ENCODE data around the gene KCNK3. TPM values are rescaled to one million over a fixed set of nuclear protein-coding genes. Genes with fewer than 3 reads are reported as not detected.

KCNK3 gene
- total RNA-seq, 1 experiment from 2014 or later, result 0.09 TPM

- DNase-seq, result no peak
- H3K4ac ChIP-seq (ENCODE audit: low read depth, low read length), result no peak overlapping the region
- no CpG with 5 or more reads among the region's 4 CpGs for WGBS (ENCODE audit: extremely low coverage, insufficient read length, low lambda C conversion rate)
- H2BK5ac ChIP-seq (ENCODE audit: insufficient read length, low read length), result no peak overlapping the region
- no peaks in the 10 kb centered on the region for H3K23me2 ChIP-seq (ENCODE audit: insufficient read length, low read depth, low read length, poor library complexity, severe bottlenecking)
- H3K27me3 ChIP-seq (ENCODE audit: insufficient read depth, low read length), result no peaks in the 10 kb centered on the region
- no peak overlapping the region for H3K56ac ChIP-seq (ENCODE audit: insufficient read length, low read depth, low read length)
- H3K27ac ChIP-seq (ENCODE audit: insufficient read length, low read depth, low read length), result no peak overlapping the region
- no peak overlapping the region for H2BK15ac ChIP-seq (ENCODE audit: low read depth, low read length)
- H3K23ac ChIP-seq (ENCODE audit: insufficient read length, low read depth, low read length), result no peak overlapping the region
- H2BK120ac ChIP-seq (ENCODE audit: low read depth, low read length, poor library complexity, severe bottlenecking), result no peak overlapping the region
- no peak overlapping the region for H4K5ac ChIP-seq (ENCODE audit: insufficient read length, low read depth, low read length)
- H4K20me1 ChIP-seq (ENCODE audit: control insufficient read depth, insufficient read depth, insufficient read length), result no peaks in the 10 kb centered on the region
- H3K9ac ChIP-seq (ENCODE audit: extremely low read depth, insufficient read length, low read length), result no peak overlapping the region
- Mint-ChIP-seq H3K36me3 (ENCODE audit: insufficient read depth in 1 of 3, low read depth in 3 of 3) (no peaks in the 10 kb centered on the region; a peak in 1 of 7 replicates), H3K27ac (no peak overlapping the region), H3K4me1 (peaks cover 0 to 3% of the 10 kb centered on the region in 2 experiments; a peak in 1 of 4 replicates), H3K9me3 (no peaks in the 10 kb centered on the region), H3K4me3 (no peak overlapping the region), H3K27me3 (ENCODE audit: low read depth) (peaks cover 6% of the 10 kb centered on the region)
- H3K9me3 ChIP-seq (ENCODE audit: control insufficient read depth, low read depth, low read length), result no peaks in the 10 kb centered on the region
- no peak overlapping the region for H4K8ac ChIP-seq (replicated peaks; ENCODE audit: insufficient read length, low read depth, low read length)
- TF ChIP-seq CTCF (conservative IDR thresholded peaks at IDR 0.05), result no peak
- H3T11ph ChIP-seq (ENCODE audit: low read length), result no peak overlapping the region
- H2BK20ac ChIP-seq (ENCODE audit: low read depth, low read length, poor library complexity, severe bottlenecking), result no peak overlapping the region
- no peaks in the 10 kb centered on the region for H3K4me1 ChIP-seq (ENCODE audit: insufficient read depth, low read length)
- no peak overlapping the region for H3K4me2 ChIP-seq (ENCODE audit: insufficient read depth, insufficient read length, low read length)
- H3K18ac ChIP-seq (ENCODE audit: insufficient read length, low read depth, low read length), result no peak overlapping the region
- H2AK5ac ChIP-seq (ENCODE audit: insufficient read length, low read length), result no peak overlapping the region
- H3K79me2 ChIP-seq (ENCODE audit: insufficient read depth, low read length), result no peaks in the 10 kb centered on the region
- no peaks in the 10 kb centered on the region for H3K79me1 ChIP-seq (ENCODE audit: insufficient read depth, low read depth, low read length, poor library complexity, severe bottlenecking)
- no peak overlapping the region for H2AFZ ChIP-seq (ENCODE audit: low read length)
- no peak overlapping the region for H3K14ac ChIP-seq (ENCODE audit: insufficient read depth, low read length)
- no peak overlapping the region for H4K91ac ChIP-seq (ENCODE audit: insufficient read length, low read depth, low read length)
- no peak overlapping the region for H2BK12ac ChIP-seq (ENCODE audit: insufficient read length, low read depth, low read length)
Observed at GRCh38 chr2:26731714-26732113, 39.2 kb downstream of the KCNK3 start.

Measured in H9 (cell line).